A673 (cell line): Measurements from ENCODE around the gene LENEP. TPM values are rescaled to one million over a fixed set of nuclear protein-coding genes. Genes with fewer than 3 reads are reported as not detected.
A peak's percentile ranks its signal among the peaks of the same experiment; 100 is the strongest.

Experiments used
- BruUV-seq: library from RNA; stranded (reverse); fragments of 400-500 nt; replicated peaks from 2 replicates; lab custom pipeline; 2021; lab: Mats Ljungman, UMichigan
- CTCF ChIA-PET: fragments of 300-600 bp; sonication (Branson Sonifier 250); formaldehyde crosslinking; loops from one replicate; lab custom pipeline; 2022; ENCODE audit warnings: antibody characterized with exemption; lab: Charles Lee
- POLR2A ChIA-PET: fragments of 300-600 bp; sonication (Branson Sonifier 250); formaldehyde crosslinking; loops from one replicate; lab custom pipeline; 2022; ENCODE audit warnings: antibody characterized with exemption; ENCODE audit not compliant: low non-redundant PET; lab: Charles Lee
- DNase-seq: peaks from one replicate; pipeline ENCODE4 v3.0.0-alpha.2; 2015; ENCODE audit warnings: low spot score
- H3K27ac ChIP-seq: fragments of 200-600 bp; sonication (generic); 2 replicates; pipeline ENCODE4 v1.5.1; 2016; ENCODE audit warnings: mixed run types, low read depth, mild to moderate bottlenecking, mixed read lengths, antibody characterized with exemption, low read length; ENCODE audit not compliant: poor library complexity, severe bottlenecking
- H3K27me3 ChIP-seq: fragments of 200-600 bp; sonication (generic); replicated peaks from 2 replicates; pipeline ENCODE4 v1.6.1; 2017; ENCODE audit warnings: mixed run types, low read depth, mild to moderate bottlenecking, mixed read lengths, antibody characterized with exemption, low read length; ENCODE audit not compliant: insufficient read depth, poor library complexity
- H3K36me3 ChIP-seq: fragments of 200-600 bp; sonication (generic); 2 replicates; pipeline ENCODE4 v1.6.1; 2016; ENCODE audit warnings: mixed run types, mild to moderate bottlenecking, mixed read lengths, antibody characterized with exemption, low read length; ENCODE audit not compliant: insufficient read depth, poor library complexity, severe bottlenecking
- H3K4me1 ChIP-seq: fragments of 200-600 bp; sonication (generic); 2 replicates; pipeline ENCODE4 v1.6.1; 2017; ENCODE audit warnings: mixed run types, mild to moderate bottlenecking, mixed read lengths, antibody characterized with exemption, low read length; ENCODE audit not compliant: insufficient read depth, poor library complexity, severe bottlenecking
- H3K4me3 ChIP-seq: fragments of 200-600 bp; sonication (generic); 2 replicates; pipeline ENCODE4 v1.5.1; 2016; ENCODE audit warnings: low read depth, mixed run types, mild to moderate bottlenecking, mixed read lengths, low read length; ENCODE audit not compliant: poor library complexity, severe bottlenecking
- H3K9me3 ChIP-seq: fragments of 200-600 bp; sonication (generic); 2 replicates; pipeline ENCODE4 v1.6.1; 2016; ENCODE audit warnings: mixed run types, low read depth, mild to moderate bottlenecking, mixed read lengths, antibody characterized with exemption, low read length; ENCODE audit not compliant: poor library complexity, severe bottlenecking
- CTCF ChIP-seq: fragments of 300-800, 200-600 bp; sonication (generic); conservative IDR thresholded peaks from 2 replicates; pipeline ENCODE4 v1.5.1; 2017; ENCODE audit warnings: low read depth, mild to moderate bottlenecking, antibody characterized with exemption, low read length, moderate library complexity, mixed read lengths
- EZH2 ChIP-seq: fragments of 200-600 bp; sonication (generic); IDR thresholded peaks from 2 replicates; pipeline ENCODE4 v1.6.1; 2017; ENCODE audit warnings: borderline replicate concordance, low read depth, mild to moderate bottlenecking, mixed read lengths, antibody characterized with exemption, low read length; ENCODE audit not compliant: poor library complexity, severe bottlenecking
- intact Hi-C: fragments of 100-400 bp; cut with micrococcal nuclease; formaldehyde crosslinking; loops from one replicate; pipeline ENCODE4 v1.10.0; 2022; ENCODE audit not compliant: unreplicated experiment
- total RNA-seq: library from RNA; stranded (reverse); gene quantifications from 2 replicates; pipeline ENCODE4 v1.2.3, GENCODE V29; 2021

LENEP gene
- total RNA-seq, 1 experiment from 2014 or later, result 1.4 TPM

DNA sequence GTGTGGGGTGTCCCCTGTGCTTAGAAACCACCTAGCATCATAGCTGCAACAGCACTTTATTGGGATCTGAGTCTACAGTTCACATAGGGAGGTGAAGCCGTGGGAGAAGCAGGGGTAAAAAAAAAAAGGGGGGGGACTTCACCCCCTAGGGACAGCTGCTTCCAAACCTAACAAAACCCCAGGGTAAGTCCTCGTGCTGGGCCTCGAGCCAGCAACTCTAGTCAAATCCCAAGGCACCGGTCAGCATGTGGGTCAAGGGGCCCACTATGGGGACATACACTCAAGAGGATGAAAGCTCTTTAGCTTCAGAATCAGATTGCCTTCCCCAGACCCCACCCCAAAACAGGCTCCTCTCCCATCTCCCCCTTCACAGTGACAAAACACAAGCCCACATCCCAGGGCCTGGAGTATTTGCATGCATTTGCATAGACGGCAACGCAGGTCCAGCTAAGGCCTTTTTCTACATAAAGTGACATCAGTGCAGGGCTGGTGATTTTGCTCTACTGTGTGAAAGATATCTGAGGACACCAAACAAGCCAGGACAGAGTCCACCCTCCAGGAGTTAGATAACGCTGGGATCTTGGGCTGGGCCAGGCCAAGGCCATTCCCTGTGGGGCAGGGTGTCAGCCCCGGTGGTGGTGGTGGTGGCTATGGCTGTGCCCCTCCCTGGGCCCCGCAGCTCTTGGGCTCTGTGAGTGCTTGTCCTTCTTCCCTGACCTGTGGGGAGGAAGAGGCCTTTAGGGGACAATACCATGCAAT, 48.8 kb upstream of the LENEP start:
- Histone ChIP-seq H3K9me3 (no peaks in the 10 kb centered on the region), H3K27ac (no peak overlapping the region), H3K4me3 (no peak overlapping the region), H3K27me3 (no peaks in the 10 kb centered on the region), H3K4me1 (peaks cover 37% of the 10 kb centered on the region), H3K36me3 (no peaks in the 10 kb centered on the region)
- DNase-seq, result no peak
- CTCF ChIA-PET, result interaction anchor here (0.9 to 1.7 kb wide), 5 partner anchors 11 to 465 kb away, joined by 3 to 4 read pairs (median 3); partner anchors contain the start of gene PBXIP1
- BruUV-seq, result no TSS peak
- POLR2A ChIA-PET, result no interaction called here
- intact Hi-C loops, result no loop called here
- TF ChIP-seq EZH2, result no peak
- TF ChIP-seq CTCF, result no peak

DNA sequence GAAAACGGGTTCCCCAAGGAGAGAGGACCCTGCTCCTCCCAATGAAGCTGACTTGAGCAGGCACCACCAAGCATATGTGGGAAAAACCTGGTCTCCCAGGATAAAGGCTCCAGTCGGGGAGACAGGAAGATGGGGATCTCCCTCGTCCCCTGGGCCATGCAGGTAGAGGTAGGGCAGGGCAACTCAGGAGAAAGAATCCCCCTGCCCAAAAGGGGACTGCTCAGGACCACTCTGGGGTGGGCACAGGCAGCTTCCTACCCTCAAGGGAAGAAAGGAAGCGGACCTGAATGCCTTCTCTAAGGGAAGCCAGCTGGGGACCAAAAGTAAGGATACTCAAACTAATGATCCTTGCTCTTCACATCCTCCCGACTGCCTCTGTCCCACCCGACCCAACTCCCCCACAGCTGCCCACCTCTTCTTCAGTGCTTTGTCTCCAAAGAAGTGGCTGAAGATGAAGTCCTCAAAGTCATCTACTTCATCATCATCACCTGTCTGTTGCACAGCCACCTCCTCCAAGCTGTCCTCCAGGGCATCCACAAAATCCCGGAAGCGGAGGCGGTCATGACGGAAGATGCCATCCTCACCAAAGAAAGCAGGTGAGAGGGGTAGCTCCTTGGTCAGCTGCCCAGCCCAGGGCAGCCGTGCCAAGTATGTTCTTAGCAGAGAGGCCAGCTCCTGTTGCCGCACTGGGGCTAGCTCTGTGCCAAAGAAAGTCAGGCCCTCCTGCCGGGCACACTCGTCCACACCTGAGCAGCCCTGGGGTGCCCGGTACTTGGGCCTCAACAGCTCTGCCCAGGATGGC, 48.0 kb upstream of the LENEP start:
- Histone ChIP-seq H3K36me3 (no peaks in the 10 kb centered on the region), H3K9me3 (no peaks in the 10 kb centered on the region), H3K4me3 (no peak overlapping the region), H3K27ac (no peak overlapping the region), H3K27me3 (no peaks in the 10 kb centered on the region), H3K4me1 (peaks cover 29% of the 10 kb centered on the region)
- CTCF ChIA-PET, result interaction anchor here (0.9 kb wide), 1 partner anchor 10 kb away, joined by 3 read pairs; the partner anchor contains the start of gene PBXIP1
- DNase-seq, result no peak
- TF ChIP-seq CTCF, result no peak
- TF ChIP-seq EZH2, result no peak
- BruUV-seq, result TSS peak; percentile 66
- POLR2A ChIA-PET, result no interaction called here
- intact Hi-C loops, result no loop called here

GRCh38 chr1:154945962-154946850, 47.2 kb upstream of the LENEP start:
- peaks cover 20% of the 10 kb centered on the region for H3K4me1 ChIP-seq
- ChIA-PET POLR2A (no interaction called here), CTCF (interaction anchor here (0.6 to 0.9 kb wide), 2 partner anchors 10 to 514 kb away, joined by 3 to 5 read pairs; partner anchors contain the start of gene PBXIP1)
- H3K27me3 ChIP-seq, result no peaks in the 10 kb centered on the region
- intact Hi-C loops, result no loop called here
- no peak overlapping the region for H3K27ac ChIP-seq
- BruUV-seq, result no TSS peak
- TF ChIP-seq EZH2 (no peak), CTCF (no peak)
- no peaks in the 10 kb centered on the region for H3K9me3 ChIP-seq
- DNase-seq, result no peak
- H3K4me3 ChIP-seq, result no peak overlapping the region
- H3K36me3 ChIP-seq, result peaks cover 3% of the 10 kb centered on the region
